H9 (cell line): ENCODE data around the gene OSBPL10. TPM values are rescaled to one million over a fixed set of nuclear protein-coding genes. Genes with fewer than 3 reads are reported as not detected.
A peak's percentile ranks its signal among the peaks of the same experiment; 100 is the strongest.

Source experiments
- DNase-seq: peaks from one replicate; pipeline ENCODE4 v3.0.0-alpha.2; 2017
- H2AFZ ChIP-seq: one replicate; pipeline ENCODE4 v1.6.1; 2013; ENCODE audit warnings: mild to moderate bottlenecking, low read length, control low read depth, moderate library complexity
- H2AK5ac ChIP-seq: 2 replicates; pipeline ENCODE4 v1.6.1; 2013; ENCODE audit warnings: low read length, control low read depth, mixed read lengths; ENCODE audit not compliant: insufficient read length
- H2BK120ac ChIP-seq: one replicate; pipeline ENCODE4 v1.6.1; 2013; ENCODE audit warnings: low read depth, mild to moderate bottlenecking, low read length, control low read depth, inconsistent platforms; ENCODE audit not compliant: poor library complexity, severe bottlenecking
- H2BK12ac ChIP-seq: 2 replicates; pipeline ENCODE4 v1.6.1; 2013; ENCODE audit warnings: low read length, control low read depth, mixed read lengths, low read depth; ENCODE audit not compliant: insufficient read length
- H2BK15ac ChIP-seq: 2 replicates; pipeline ENCODE4 v1.6.1; 2013; ENCODE audit warnings: low read depth, low read length, control low read depth
- H2BK20ac ChIP-seq: one replicate; pipeline ENCODE4 v1.6.1; 2013; ENCODE audit warnings: low read depth, mild to moderate bottlenecking, low read length, control low read depth, inconsistent platforms; ENCODE audit not compliant: poor library complexity, severe bottlenecking
- H2BK5ac ChIP-seq: 2 replicates; pipeline ENCODE4 v1.6.1; 2013; ENCODE audit warnings: low read length, control low read depth, mixed read lengths; ENCODE audit not compliant: insufficient read length
- H3K14ac ChIP-seq: 2 replicates; pipeline ENCODE4 v1.6.1; 2013; ENCODE audit warnings: low read length, control low read depth; ENCODE audit not compliant: insufficient read depth
- H3K18ac ChIP-seq: 2 replicates; pipeline ENCODE4 v1.6.1; 2013; ENCODE audit warnings: low read depth, mild to moderate bottlenecking, mixed read lengths, low read length, control low read depth; ENCODE audit not compliant: insufficient read length
- H3K23ac ChIP-seq: 2 replicates; pipeline ENCODE4 v1.6.1; 2013; ENCODE audit warnings: low read length, control low read depth, mixed read lengths, low read depth; ENCODE audit not compliant: insufficient read length
- H3K23me2 ChIP-seq: 2 replicates; pipeline ENCODE4 v1.6.1; 2013; ENCODE audit warnings: low read depth, mild to moderate bottlenecking, mixed read lengths, low read length, control low read depth; ENCODE audit not compliant: insufficient read length, poor library complexity, severe bottlenecking
- H3K27ac ChIP-seq: 2 replicates; pipeline ENCODE4 v1.5.1; 2013; ENCODE audit warnings: low read length, control low read depth, mixed read lengths, low read depth; ENCODE audit not compliant: insufficient read length
- H3K27me3 ChIP-seq: 2 replicates; pipeline ENCODE4 v1.6.1; 2013; ENCODE audit warnings: low read length, control low read depth, inconsistent platforms; ENCODE audit not compliant: insufficient read depth
- H3K4ac ChIP-seq: 2 replicates; pipeline ENCODE4 v1.6.1; 2013; ENCODE audit warnings: low read depth, mild to moderate bottlenecking, control low read depth, inconsistent platforms, low read length, moderate library complexity
- H3K4me1 ChIP-seq: 2 replicates; pipeline ENCODE4 v1.6.1; 2013; ENCODE audit warnings: low read length, control low read depth, inconsistent platforms; ENCODE audit not compliant: insufficient read depth
- H3K4me2 ChIP-seq: 2 replicates; pipeline ENCODE4 v1.6.1; 2013; ENCODE audit warnings: low read length, control low read depth, mixed read lengths; ENCODE audit not compliant: insufficient read length, insufficient read depth
- H3K56ac ChIP-seq: 2 replicates; pipeline ENCODE4 v1.6.1; 2013; ENCODE audit warnings: low read depth, mild to moderate bottlenecking, mixed read lengths, low read length, control low read depth; ENCODE audit not compliant: insufficient read length
- H3K79me1 ChIP-seq: 2 replicates; pipeline ENCODE4 v1.6.1; 2013; ENCODE audit warnings: low read depth, mild to moderate bottlenecking, moderate library complexity, low read length, control low read depth, inconsistent platforms; ENCODE audit not compliant: insufficient read depth, poor library complexity, severe bottlenecking
- H3K79me2 ChIP-seq: 2 replicates; pipeline ENCODE4 v1.6.1; 2013; ENCODE audit warnings: low read length, control low read depth, inconsistent platforms; ENCODE audit not compliant: insufficient read depth
- H3K9ac ChIP-seq: 2 replicates; pipeline ENCODE4 v1.6.1; 2013; ENCODE audit warnings: low read length, control low read depth, mixed read lengths; ENCODE audit not compliant: insufficient read length; ENCODE audit errors: extremely low read depth
- H3K9me3 ChIP-seq: one replicate; pipeline ENCODE4 v1.6.1; 2013; ENCODE audit warnings: low read depth, low read length, inconsistent platforms; ENCODE audit not compliant: control insufficient read depth
- H3T11ph ChIP-seq: one replicate; pipeline ENCODE4 v1.6.1; 2013; ENCODE audit warnings: mild to moderate bottlenecking, low read length, control low read depth, inconsistent platforms
- H4K20me1 ChIP-seq: one replicate; pipeline ENCODE4 v1.6.1; 2013; ENCODE audit not compliant: control insufficient read depth, insufficient read length, insufficient read depth
- H4K5ac ChIP-seq: 2 replicates; pipeline ENCODE4 v1.6.1; 2013; ENCODE audit warnings: low read depth, mild to moderate bottlenecking, mixed read lengths, low read length, control low read depth; ENCODE audit not compliant: insufficient read length
- H4K8ac ChIP-seq: replicated peaks from 2 replicates; pipeline ENCODE4 v1.6.1; 2013; ENCODE audit warnings: low read length, control low read depth, mixed read lengths, low read depth; ENCODE audit not compliant: insufficient read length
- H4K91ac ChIP-seq: 2 replicates; pipeline ENCODE4 v1.6.1; 2013; ENCODE audit warnings: low read depth, mild to moderate bottlenecking, moderate library complexity, mixed read lengths, low read length, control low read depth; ENCODE audit not compliant: insufficient read length
- H3K27ac Mint-ChIP-seq, 3 experiments: 2 replicates in 2 of 3; 3 replicates in 1 of 3; pipeline ENCODE4 v1.8.0; 2020 to 2021; ENCODE audit warnings: mixed read lengths in 3 of 3, mild to moderate bottlenecking in 1 of 3, moderate library complexity in 1 of 3
- H3K27me3 Mint-ChIP-seq: 2 replicates; pipeline ENCODE4 v1.8.0; 2021; ENCODE audit warnings: low read depth, mild to moderate bottlenecking, moderate library complexity, mixed read lengths
- H3K36me3 Mint-ChIP-seq, 3 experiments: 2 replicates in 2 of 3; 3 replicates in 1 of 3; pipeline ENCODE4 v1.8.0; 2020 to 2021; ENCODE audit warnings: low read depth in 3 of 3, mixed read lengths in 3 of 3; ENCODE audit not compliant: insufficient read depth in 1 of 3
- H3K4me1 Mint-ChIP-seq, 2 experiments: 2 replicates each; pipeline ENCODE4 v1.8.0; 2020; ENCODE audit warnings: mixed read lengths in 2 of 2
- H3K4me3 Mint-ChIP-seq, 2 experiments: 2 replicates in 1 of 2; 3 replicates in 1 of 2; pipeline ENCODE4 v1.8.0; 2020 to 2021; ENCODE audit warnings: mild to moderate bottlenecking in 2 of 2, mixed read lengths in 2 of 2, moderate library complexity in 1 of 2
- H3K9me3 Mint-ChIP-seq, 2 experiments: 2 replicates in 1 of 2; 3 replicates in 1 of 2; pipeline ENCODE4 v1.8.0; 2020; ENCODE audit warnings: mild to moderate bottlenecking in 2 of 2, mixed read lengths in 2 of 2, moderate library complexity in 1 of 2
- WGBS: extraction: QIAGEN DNeasy Blood & Tissue Kit; methylation state at CpG from one replicate; pipeline ENCODE4 v1.1.7; 2013; ENCODE audit warnings: missing lambda C conversion rate, low lambda C conversion rate, mixed read lengths; ENCODE audit not compliant: insufficient read length; ENCODE audit errors: extremely low coverage; 5-methylcytosine and 5-hydroxymethylcytosine counted together
- total RNA-seq: library from RNA; stranded (reverse); gene quantifications from 2 replicates; pipeline ENCODE4 v1.2.1, GENCODE V29; 2021
- TF ChIP-seq, protein P1 (sequence below): fragments of 200-600 bp; sonication (generic); conservative IDR thresholded peaks from 3 replicates; pipeline ENCODE4 v1.8.0; 2021; ENCODE audit warnings: antibody characterized with exemption, mild to moderate bottlenecking

Gene OSBPL10
- total RNA-seq, 1 experiment from 2014 or later: 42.7 TPM

DNA sequence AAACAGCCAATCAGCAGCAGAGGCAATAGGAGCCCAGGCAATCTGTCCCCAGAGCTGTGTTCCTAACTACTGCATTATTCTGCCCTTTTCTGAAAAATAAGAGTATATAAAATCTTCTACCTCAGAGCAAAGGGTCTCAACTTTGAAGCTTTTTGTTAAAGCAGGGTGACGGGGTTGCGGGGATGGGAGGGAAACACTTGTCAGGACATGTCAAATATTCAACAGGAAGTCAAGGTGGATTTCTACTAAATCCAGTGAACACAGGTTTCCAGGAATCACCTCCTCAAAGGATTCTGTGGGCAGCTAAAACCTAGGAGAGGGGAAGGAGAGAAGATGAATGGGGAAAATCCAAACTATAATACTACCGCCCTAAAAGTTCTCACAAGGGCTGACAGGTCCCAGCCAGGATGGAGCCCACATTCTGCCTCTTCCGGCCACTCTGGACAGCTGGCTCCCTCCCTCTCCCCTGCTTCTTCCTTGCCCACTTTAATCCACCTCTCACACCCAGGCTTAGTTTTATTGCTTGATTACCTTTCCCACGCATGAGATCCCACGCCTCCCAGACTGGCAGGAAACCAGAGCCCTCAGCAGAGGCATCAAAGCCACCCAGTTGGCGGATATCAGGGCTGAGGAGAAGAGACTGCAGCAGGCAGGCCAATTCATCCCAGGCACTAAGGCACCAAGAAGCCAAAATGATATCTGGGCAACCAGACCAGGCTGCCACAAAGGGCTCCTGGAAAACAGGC is 77.2 kb downstream of the OSBPL10 start:
- DNase-seq: no peak
- Histone ChIP-seq H3K4ac (no peak overlapping the region), H3K18ac (no peak overlapping the region), H3T11ph (no peak overlapping the region), H3K23me2 (no peaks in the 10 kb centered on the region), H3K56ac (no peak overlapping the region), H3K79me2 (peaks cover 27% of the 10 kb centered on the region; the same call in 1 of the 2 replicates), H2AFZ (no peak overlapping the region), H4K5ac (no peak overlapping the region), H3K79me1 (peaks cover 7% of the 10 kb centered on the region), H2BK20ac (no peak overlapping the region), H2BK12ac (no peak overlapping the region), H4K8ac (no peak overlapping the region), H3K14ac (no peak overlapping the region), H3K9me3 (no peaks in the 10 kb centered on the region), H3K23ac (no peak overlapping the region), H3K27me3 (no peaks in the 10 kb centered on the region), H4K91ac (no peak overlapping the region), H3K27ac (no peak overlapping the region), H3K9ac (no peak overlapping the region), H2BK120ac (no peak overlapping the region), H3K4me2 (no peak overlapping the region), H2BK5ac (no peak overlapping the region), H4K20me1 (no peaks in the 10 kb centered on the region), H3K4me1 (peaks cover 13% of the 10 kb centered on the region), H2AK5ac (no peak overlapping the region), H2BK15ac (no peak overlapping the region)
- Mint-ChIP-seq H3K27ac (peak overlapping the region in 2 of 3 experiments; percentile 46 to 76; a peak in 4 of 7 replicates), H3K9me3 (no peaks in the 10 kb centered on the region), H3K4me3 (no peak overlapping the region), H3K27me3 (no peaks in the 10 kb centered on the region), H3K4me1 (peaks cover 44 to 51% of the 10 kb centered on the region in 2 experiments), H3K36me3 (no peaks in the 10 kb centered on the region; a peak in 1 of 7 replicates)
- TF ChIP-seq, protein P1, sequence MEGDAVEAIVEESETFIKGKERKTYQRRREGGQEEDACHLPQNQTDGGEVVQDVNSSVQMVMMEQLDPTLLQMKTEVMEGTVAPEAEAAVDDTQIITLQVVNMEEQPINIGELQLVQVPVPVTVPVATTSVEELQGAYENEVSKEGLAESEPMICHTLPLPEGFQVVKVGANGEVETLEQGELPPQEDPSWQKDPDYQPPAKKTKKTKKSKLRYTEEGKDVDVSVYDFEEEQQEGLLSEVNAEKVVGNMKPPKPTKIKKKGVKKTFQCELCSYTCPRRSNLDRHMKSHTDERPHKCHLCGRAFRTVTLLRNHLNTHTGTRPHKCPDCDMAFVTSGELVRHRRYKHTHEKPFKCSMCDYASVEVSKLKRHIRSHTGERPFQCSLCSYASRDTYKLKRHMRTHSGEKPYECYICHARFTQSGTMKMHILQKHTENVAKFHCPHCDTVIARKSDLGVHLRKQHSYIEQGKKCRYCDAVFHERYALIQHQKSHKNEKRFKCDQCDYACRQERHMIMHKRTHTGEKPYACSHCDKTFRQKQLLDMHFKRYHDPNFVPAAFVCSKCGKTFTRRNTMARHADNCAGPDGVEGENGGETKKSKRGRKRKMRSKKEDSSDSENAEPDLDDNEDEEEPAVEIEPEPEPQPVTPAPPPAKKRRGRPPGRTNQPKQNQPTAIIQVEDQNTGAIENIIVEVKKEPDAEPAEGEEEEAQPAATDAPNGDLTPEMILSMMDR: no peak
- no CpG with 5 or more reads among the region's 7 CpGs for WGBS
